Activated B cell treated with CpG ODN at 0.5 μM for 24 hours (primary cell): ENCODE data around the gene OPRM1. TPM values are rescaled to one million over a fixed set of nuclear protein-coding genes. Genes with fewer than 3 reads are reported as not detected.

Experiments used
- ATAC-seq: fragments of 200-7000 bp; cut with Tn5 transposase; one replicate; pipeline ENCODE4 v1.10.0; 2021; ENCODE audit warnings: low read depth, mild to moderate bottlenecking, moderate library complexity
- CTCF ChIA-PET: fragments of 350-600 bp; sonication (Branson Sonifier 250); formaldehyde crosslinking; loops from one replicate; lab custom pipeline; 2021; ENCODE audit warnings: antibody characterized with exemption; lab: Charles Lee
- POLR2A ChIA-PET: fragments of 350-600 bp; sonication (Branson Sonifier 250); formaldehyde crosslinking; loops from one replicate; lab custom pipeline; 2021; ENCODE audit warnings: antibody characterized with exemption; lab: Charles Lee
- DNase-seq: peaks from one replicate; pipeline ENCODE4 v3.0.0; 2022
- H3K27ac Mint-ChIP-seq: one replicate; pipeline ENCODE4 v1.8.0; 2020; ENCODE audit warnings: mixed read lengths
- H3K27me3 Mint-ChIP-seq: one replicate; pipeline ENCODE4 v1.8.0; 2021; ENCODE audit warnings: mixed read lengths
- H3K36me3 Mint-ChIP-seq: one replicate; pipeline ENCODE4 v1.8.0; 2021; ENCODE audit warnings: low read depth, mixed read lengths
- H3K4me1 Mint-ChIP-seq: one replicate; pipeline ENCODE4 v1.8.0; 2021; ENCODE audit warnings: mixed read lengths
- H3K4me3 Mint-ChIP-seq: one replicate; pipeline ENCODE4 v1.8.0; 2020; ENCODE audit warnings: mild to moderate bottlenecking, mixed read lengths
- H3K9me3 Mint-ChIP-seq: one replicate; pipeline ENCODE4 v1.8.0; 2020; ENCODE audit warnings: mixed read lengths
- CTCF ChIP-seq: fragments of 200-600 bp; IDR thresholded peaks from one replicate; pipeline ENCODE4 v1.8.0; 2022; ENCODE audit warnings: antibody characterized with exemption, mild to moderate bottlenecking
- intact Hi-C: fragments of 100-400 bp; cut with micrococcal nuclease; formaldehyde crosslinking; loops from one replicate; pipeline ENCODE4 v1.15.1; 2024
- total RNA-seq: library from RNA; stranded (reverse); gene quantifications from 2 replicates; pipeline ENCODE4 v1.2.3, GENCODE V29; 2022

The OPRM1 gene
- total RNA-seq, 1 donor from 2014 or later = not detected

GRCh38 chr6:154156135-154156896 lies 117.3 kb downstream of the OPRM1 start:
- H3K4me1 Mint-ChIP-seq = peaks cover 23% of the 10 kb centered on the region
- H3K36me3 Mint-ChIP-seq = no peaks in the 10 kb centered on the region
- no peak for TF ChIP-seq CTCF
- POLR2A ChIA-PET = no interaction called here
- no peaks in the 10 kb centered on the region for H3K9me3 Mint-ChIP-seq
- peak; percentile 77 for ATAC-seq
- CTCF ChIA-PET = interaction anchor here (1.7 to 3.6 kb wide), 5 partner anchors 119 to 214 kb away, joined by 4 to 21 read pairs (median 15); no protein-coding TSS in a partner anchor
- H3K27ac Mint-ChIP-seq = peak overlapping the region; percentile 18
- intact Hi-C loops = loop anchor here (5.0 kb wide), 1 partner anchor 1016 kb away; no protein-coding TSS in a partner anchor
- H3K4me3 Mint-ChIP-seq = peak overlapping the region; percentile 41
- H3K27me3 Mint-ChIP-seq = no peaks in the 10 kb centered on the region
- DNase-seq = no peak

DNA sequence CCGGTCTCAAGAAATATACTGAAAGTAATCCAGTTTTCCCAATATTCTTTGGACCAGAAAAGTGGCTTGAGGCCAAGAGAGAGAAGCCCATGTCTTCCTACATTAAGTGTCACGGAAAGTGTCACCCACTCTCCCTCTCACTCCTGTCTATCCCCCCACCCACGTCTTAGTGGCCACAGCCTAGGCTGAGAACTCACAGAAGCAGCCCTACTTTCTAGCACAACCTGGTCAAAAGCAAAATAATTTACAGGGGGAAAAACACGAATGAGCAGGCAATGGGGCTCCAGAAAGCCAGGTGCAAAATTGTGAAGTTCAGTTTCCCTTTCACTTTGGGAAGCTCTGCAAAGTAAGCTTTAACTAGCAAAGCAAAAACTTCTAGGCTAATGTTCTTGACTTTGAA lies 118.0 kb downstream of the OPRM1 start:
- TF ChIP-seq CTCF = no peak
- Mint-ChIP-seq H3K4me1 (peaks cover 23% of the 10 kb centered on the region), H3K9me3 (no peaks in the 10 kb centered on the region), H3K36me3 (no peaks in the 10 kb centered on the region), H3K27ac (peak overlapping the region; percentile 60), H3K4me3 (peak overlapping the region; percentile 64), H3K27me3 (no peaks in the 10 kb centered on the region)
- DNase-seq = no peak
- intact Hi-C loops = loop anchor here (5.0 kb wide), 1 partner anchor 1015 kb away; no protein-coding TSS in a partner anchor
- ChIA-PET CTCF (interaction anchor here (1.7 to 3.3 kb wide), 3 partner anchors 118 to 213 kb away, joined by 4 to 15 read pairs (median 6); no protein-coding TSS in a partner anchor), POLR2A (interaction anchor here (0.7 to 0.8 kb wide), 2 partner anchors 172 to 213 kb away, joined by 3 read pairs; no protein-coding TSS in a partner anchor)
- ATAC-seq = peak; percentile 31

DNA sequence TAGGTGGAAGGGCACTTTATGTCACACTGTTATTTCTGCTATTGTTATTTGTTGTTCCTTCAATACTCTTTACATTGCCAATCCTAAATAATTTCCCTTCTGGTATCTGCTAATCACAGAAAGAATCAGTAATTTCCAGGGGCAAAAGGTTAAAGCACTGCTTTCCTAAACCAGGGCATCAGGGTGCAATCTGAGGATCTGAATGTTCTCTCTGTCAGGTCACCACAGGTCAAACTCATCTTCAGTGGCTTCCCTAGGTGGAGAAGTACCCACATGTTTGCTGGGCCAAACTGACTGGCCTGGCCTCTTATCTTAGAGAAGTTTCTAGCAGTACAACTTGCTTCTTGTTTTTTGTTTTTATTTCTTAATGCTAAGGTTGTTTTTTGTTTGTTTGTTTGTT lies 118.7 kb downstream of the OPRM1 start:
- TF ChIP-seq CTCF = no peak
- Mint-ChIP-seq H3K27me3 (no peaks in the 10 kb centered on the region), H3K27ac (no peak overlapping the region), H3K9me3 (no peaks in the 10 kb centered on the region), H3K36me3 (no peaks in the 10 kb centered on the region), H3K4me3 (no peak overlapping the region), H3K4me1 (peaks cover 23% of the 10 kb centered on the region)
- intact Hi-C loops = loop anchor here (5.0 kb wide), 1 partner anchor 1015 kb away; no protein-coding TSS in a partner anchor
- DNase-seq = no peak
- ATAC-seq = no peak
- ChIA-PET CTCF (interaction anchor here (0.8 to 3.3 kb wide), 4 partner anchors 118 to 213 kb away, joined by 3 to 15 read pairs (median 5); no protein-coding TSS in a partner anchor), POLR2A (interaction anchor here (0.7 to 0.8 kb wide), 2 partner anchors 172 to 213 kb away, joined by 3 read pairs; no protein-coding TSS in a partner anchor)

GRCh38 chr6:154159126-154159525 lies 120.1 kb downstream of the OPRM1 start:
- intact Hi-C loops = loop anchor here (5.0 kb wide), 1 partner anchor 1013 kb away; no protein-coding TSS in a partner anchor
- Mint-ChIP-seq H3K27ac (no peak overlapping the region), H3K9me3 (no peaks in the 10 kb centered on the region), H3K36me3 (no peaks in the 10 kb centered on the region), H3K4me3 (no peak overlapping the region), H3K27me3 (no peaks in the 10 kb centered on the region), H3K4me1 (peaks cover 23% of the 10 kb centered on the region)
- ATAC-seq = no peak
- DNase-seq = no peak
- TF ChIP-seq CTCF = no peak
- CTCF ChIA-PET = interaction anchor here (1.6 to 3.3 kb wide), 2 partner anchors 118 to 212 kb away, joined by 5 to 15 read pairs; no protein-coding TSS in a partner anchor
- POLR2A ChIA-PET = no interaction called here

GRCh38 chr6:154161689-154162088 lies 122.6 kb downstream of the OPRM1 start:
- no peak for TF ChIP-seq CTCF
- ChIA-PET CTCF (no interaction called here), POLR2A (no interaction called here)
- no peaks in the 10 kb centered on the region for H3K36me3 Mint-ChIP-seq
- no peak overlapping the region for H3K27ac Mint-ChIP-seq
- no peaks in the 10 kb centered on the region for H3K27me3 Mint-ChIP-seq
- H3K4me3 Mint-ChIP-seq = no peak overlapping the region
- intact Hi-C loops = no loop called here
- DNase-seq = no peak
- no peaks in the 10 kb centered on the region for H3K9me3 Mint-ChIP-seq
- ATAC-seq = no peak
- peaks cover 14% of the 10 kb centered on the region for H3K4me1 Mint-ChIP-seq
